ENCODE data around the gene ZNF768. TPM values are rescaled to one million over a fixed set of nuclear protein-coding genes. Genes with fewer than 3 reads are reported as not detected.

Gene ZNF768
- total RNA-seq, 4 donors from 2014 or later = 16.5 to 22.5 (median 18.6) TPM

DNA sequence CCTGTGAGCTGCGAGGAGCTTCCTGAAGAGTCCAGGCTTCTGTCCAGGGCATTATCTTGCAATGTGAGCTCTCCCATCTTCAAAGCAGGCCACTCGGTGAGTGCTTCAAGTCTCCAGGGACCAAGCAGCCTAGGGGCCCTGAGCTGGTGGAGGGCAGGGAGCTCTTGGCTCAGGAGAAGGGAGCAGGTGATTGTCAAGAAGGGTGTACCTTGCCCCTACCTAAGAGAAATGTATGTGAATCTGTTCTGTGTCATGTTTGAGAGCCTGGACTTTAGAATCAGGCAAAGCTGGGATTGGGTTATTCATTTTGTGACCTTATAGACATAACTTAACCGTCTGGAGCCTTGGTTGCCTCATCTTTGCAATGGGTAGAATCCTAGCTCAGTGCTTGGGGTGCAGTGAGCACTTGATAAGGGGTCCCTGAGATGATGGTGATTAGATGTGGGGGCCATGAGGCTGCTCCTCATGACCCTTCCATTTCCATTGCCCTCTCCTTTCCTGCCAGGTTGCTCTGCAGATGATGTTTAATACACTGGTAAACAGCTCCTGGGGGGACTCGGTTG lies 15.9 kb downstream of the ZNF768 start:
- TF ChIP-seq, protein P1, sequence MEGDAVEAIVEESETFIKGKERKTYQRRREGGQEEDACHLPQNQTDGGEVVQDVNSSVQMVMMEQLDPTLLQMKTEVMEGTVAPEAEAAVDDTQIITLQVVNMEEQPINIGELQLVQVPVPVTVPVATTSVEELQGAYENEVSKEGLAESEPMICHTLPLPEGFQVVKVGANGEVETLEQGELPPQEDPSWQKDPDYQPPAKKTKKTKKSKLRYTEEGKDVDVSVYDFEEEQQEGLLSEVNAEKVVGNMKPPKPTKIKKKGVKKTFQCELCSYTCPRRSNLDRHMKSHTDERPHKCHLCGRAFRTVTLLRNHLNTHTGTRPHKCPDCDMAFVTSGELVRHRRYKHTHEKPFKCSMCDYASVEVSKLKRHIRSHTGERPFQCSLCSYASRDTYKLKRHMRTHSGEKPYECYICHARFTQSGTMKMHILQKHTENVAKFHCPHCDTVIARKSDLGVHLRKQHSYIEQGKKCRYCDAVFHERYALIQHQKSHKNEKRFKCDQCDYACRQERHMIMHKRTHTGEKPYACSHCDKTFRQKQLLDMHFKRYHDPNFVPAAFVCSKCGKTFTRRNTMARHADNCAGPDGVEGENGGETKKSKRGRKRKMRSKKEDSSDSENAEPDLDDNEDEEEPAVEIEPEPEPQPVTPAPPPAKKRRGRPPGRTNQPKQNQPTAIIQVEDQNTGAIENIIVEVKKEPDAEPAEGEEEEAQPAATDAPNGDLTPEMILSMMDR (IDR thresholded peaks at IDR 0.05) = no peak
- no peak for DNase-seq (ENCODE audit: low spot score)
- no peak for ATAC-seq (ENCODE audit: low FRiP score)

DNA sequence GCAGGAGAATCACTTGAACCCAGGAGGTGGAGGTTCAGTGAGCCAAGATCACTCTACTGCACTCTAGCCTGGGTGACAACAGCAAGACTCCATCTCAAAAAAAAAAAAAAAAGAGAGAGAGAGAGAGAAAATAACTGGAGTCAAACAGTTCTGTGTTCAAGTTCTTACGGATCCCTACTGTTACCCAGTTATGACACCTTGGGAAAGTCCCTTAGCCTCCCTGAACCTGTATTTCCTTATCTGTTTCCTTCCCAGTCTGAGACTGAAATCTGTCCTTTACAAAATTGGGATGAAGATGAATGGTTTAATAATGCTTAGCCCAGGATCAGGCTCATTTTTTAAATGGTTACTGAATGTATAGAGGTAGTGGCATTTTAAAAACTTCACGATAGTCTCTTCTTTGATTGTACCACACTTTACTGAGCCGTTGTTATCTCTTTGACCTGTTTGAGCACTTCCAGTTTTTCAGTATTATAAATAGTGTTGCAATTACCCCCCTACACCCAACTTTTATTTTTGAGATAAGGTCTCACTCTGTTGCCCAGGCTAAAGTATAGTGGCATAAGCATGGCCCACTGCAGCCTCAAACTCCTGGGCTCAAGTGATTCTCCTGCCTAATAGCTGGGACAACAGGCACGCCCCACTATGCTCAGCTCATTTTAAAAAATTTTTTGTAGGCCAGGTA lies 17.1 kb downstream of the ZNF768 start:
- DNase-seq (ENCODE audit: low spot score) (no peak), ATAC-seq (ENCODE audit: low FRiP score) (no peak)
- TF ChIP-seq, protein P1 (IDR thresholded peaks at IDR 0.05) = no peak

DNA sequence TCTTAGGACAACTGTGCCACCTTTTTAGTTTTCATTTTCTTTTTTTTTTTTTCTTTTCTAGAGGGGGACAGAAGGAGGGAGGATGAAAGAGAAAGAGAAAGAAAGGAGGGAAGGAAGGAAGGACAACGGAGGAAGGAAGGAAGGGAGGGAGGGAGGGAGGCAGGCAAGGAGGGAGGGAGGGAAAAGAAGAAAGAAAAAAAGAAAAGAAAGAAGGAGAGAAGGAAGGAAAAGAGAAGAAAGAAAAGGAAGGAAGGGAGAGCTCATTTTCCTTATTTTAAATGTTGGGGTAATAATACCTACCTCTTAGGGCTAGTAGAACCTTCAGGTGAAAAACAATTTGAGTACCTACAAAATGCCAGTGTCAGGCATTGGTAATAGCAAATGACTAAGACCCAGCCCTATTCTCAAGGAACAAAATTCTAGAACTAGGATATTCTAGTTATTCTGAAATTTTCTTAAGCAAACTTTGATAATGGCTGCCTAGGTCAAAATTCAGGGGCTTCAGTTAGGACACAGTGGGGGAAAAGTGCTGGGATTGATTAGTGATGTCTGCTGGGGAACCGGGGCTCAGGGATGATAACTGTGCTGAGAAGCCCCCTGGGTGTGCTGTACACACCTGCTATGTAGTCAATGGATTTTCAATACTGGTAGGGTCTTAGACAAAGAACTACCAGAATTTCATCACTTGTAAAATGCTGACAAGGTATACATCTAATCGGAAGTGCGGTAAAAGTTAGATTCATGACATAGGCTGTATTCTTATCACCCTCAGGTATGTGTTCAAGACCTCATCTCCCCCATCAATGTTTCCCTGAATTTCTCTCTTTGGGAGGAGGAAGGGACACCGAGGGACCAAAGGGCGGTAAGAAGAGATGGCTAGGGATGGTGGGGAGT lies 22.7 kb downstream of the ZNF768 start:
- no peak for DNase-seq (ENCODE audit: low spot score)
- ATAC-seq (ENCODE audit: low FRiP score) = no peak
- TF ChIP-seq, protein P1 (IDR thresholded peaks at IDR 0.05) = no peak

DNA sequence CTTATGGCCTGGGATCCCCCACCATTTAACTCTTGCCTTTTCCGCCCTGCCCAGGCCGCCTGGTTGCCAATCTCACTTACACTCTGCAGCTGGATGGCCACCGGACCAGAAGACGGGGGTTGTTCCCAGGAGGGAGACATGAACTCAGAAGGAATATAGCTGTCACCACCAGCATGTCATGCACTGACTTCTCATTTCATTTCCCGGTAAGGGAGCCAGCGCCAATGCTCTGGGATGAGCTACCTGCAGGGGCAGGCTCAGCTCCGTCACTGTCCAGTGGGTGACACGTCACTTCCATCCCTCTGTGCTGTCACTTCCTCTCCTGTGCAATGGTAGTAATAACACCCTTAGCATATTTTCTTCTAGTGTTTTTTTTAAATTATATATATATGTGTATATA lies 27.1 kb downstream of the ZNF768 start:
- TF ChIP-seq, protein P1 (IDR thresholded peaks at IDR 0.05) = no peak
- no peak for ATAC-seq (ENCODE audit: low FRiP score)

DNA sequence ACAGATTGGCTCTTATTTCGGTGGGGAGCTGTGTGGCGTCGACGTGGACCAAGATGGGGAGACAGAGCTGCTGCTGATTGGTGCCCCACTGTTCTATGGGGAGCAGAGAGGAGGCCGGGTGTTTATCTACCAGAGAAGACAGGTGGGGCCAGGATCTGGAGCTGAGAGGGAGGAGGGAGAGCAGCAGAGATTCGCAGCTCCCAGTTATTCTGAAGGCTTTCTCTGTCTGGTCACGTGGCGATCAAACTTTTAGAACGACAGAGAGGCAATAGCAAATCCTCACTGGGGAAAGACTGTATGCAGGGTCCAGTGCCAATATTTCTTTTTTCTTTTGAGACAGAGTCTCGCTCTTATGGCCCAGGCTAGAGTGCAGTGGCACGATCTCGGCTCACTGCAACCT lies 31.7 kb downstream of the ZNF768 start:
- DNase-seq (ENCODE audit: low spot score) = no peak
- ATAC-seq (ENCODE audit: low FRiP score) = no peak
- TF ChIP-seq, protein P1 (IDR thresholded peaks at IDR 0.05) = no peak

More for the DNA sequence above, 27.1 kb downstream of the ZNF768 start:
- no peak for DNase-seq (ENCODE audit: low spot score)

DNA sequence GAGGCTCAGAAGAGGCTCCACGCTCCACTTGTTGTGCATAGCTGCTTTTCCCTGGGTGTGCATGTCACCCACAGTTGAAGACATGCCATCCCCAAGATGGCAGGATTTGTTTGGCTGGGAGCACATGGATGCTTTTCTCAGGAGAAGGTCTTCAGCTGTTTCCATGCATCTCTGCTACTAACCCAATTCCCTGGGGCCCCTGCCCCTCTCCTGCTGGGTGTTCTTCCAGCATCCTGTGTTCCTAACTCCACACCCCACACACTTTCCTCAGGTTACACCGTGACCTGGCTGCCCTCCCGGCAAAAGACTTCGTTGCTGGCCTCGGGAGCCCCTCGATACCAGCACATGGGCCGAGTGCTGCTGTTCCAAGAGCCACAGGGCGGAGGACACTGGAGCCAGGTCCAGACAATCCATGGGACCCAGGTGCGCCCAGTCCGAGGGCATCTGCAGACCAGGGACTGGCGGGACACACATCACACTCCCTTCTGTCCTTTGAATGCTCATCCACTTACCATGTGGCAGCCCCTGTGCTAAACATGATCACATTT lies 32.4 kb downstream of the ZNF768 start:
- ATAC-seq (ENCODE audit: low FRiP score) (no peak), DNase-seq (ENCODE audit: low spot score) (no peak)
- TF ChIP-seq, protein P1 (IDR thresholded peaks at IDR 0.05) = no peak

All from omental fat pad (tissue), 4 donors.